DMS79 (cell line): ENCODE data around the gene HECTD4.

ENCODE experiments used
- DNase-seq: peaks from one replicate; lab custom pipeline; 2025; lab: John Stamatoyannopoulos, UW

The HECTD4 gene

DNA sequence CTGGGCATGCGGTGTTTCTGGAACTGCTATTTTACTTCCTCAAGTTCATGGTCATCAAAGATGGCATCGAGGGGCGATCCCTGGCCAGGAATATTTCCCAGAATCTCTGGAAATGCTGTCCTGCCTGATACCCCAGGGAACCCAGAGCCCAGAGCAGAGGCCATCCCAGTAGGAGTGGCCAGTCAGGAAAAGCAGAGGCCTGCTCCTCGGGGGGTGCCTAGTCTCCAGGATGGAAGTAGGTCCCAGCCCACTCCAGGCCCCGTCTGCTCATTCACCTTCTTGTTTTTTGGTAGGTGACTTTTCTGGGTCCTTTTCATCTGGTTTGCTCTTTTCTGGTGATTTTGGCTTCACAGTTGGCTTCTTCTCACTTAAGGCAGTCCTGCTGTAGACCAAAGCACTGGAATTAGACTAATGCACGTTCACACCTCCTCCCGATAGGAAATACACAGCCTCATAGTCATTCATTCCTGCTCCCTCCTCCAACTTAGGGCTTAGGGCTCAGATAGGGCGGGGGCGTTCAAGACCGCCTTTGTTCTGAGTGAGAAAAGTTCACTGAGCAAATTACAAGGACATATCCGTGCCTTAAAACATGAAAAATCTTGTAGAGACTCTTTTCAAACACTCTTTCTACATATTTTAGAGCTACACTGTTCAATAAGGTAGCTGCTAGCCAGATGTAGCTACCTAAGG is 205.8 kb downstream of the HECTD4 start:
- no peak for DNase-seq

- DNase-seq: no peak
Measured at GRCh38 chr12:112175361-112176155, 206.7 kb downstream of the HECTD4 start.

- DNase-seq: no peak
Measured at GRCh38 chr12:112172556-112173324, 209.5 kb downstream of the HECTD4 start.

DNA sequence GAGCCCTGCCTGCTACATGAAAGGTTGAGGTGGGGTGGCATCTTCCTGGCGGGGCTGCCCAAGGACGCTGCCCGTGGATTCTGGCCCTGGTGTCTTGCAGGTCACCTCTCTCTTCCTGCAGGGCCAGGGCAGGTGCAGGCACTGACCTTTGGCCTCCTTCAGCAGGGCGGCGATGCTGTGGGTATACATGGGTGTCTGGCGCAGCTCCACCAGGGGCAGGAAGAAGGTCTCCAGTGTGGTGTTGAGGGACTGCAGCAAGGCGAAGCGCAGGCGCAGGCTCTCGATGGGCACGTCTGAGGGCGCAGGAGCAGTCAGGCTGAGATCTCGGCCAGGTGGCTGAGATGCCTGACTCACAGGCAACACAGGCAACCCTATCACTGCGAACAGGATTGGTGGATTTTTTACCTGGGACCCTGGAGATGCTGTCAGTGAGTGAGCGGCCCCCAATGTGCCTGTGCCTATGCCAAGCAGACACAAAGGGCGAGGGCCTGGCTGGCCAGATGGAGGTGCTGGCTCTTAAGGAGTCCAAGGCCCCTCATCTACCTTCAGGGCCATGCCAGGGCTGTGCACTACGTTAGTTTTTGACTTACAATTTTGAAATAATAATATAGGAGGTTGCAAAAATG is 211.1 kb downstream of the HECTD4 start:
- no peak for DNase-seq

DNA sequence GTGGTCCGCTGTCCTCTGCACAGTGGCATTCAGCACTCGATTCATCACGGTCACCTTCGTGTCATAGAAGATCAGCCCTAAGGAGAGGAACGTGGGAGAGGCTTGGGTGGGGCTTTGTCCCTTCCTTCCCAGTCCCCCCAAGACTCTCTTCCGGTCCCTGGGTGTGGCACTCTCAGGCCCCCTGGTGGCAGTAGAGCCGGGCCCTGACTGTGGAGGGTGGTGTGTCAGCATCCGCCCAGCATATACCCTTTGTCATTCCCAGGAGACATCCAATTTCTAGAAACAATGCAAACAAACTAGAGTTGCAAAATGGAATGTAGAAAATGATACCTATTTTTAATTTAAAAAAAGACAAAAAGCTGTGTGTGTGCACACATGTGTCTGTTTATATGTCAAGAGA is 211.9 kb downstream of the HECTD4 start:
- no peak for DNase-seq

DNA sequence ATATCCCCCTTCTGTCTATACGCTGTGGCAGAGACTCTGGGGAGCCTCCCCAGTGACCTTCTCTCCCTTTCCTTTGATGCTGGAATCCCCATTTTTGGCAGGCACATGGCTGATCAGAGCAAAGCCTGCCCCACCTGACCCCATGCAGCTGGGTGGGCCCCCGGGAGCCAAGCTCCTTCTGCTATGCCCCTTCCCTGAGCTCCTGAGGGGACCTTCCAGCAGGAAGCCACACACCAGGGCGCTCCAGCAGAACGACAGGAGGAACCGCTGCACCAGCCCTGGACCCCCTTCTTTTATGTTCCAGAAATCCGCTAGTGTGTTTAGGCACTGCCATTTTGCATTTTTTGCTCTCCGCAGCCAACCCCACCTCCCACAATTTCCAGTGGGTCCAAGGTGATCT is 212.3 kb downstream of the HECTD4 start:
- DNase-seq: no peak

DNA sequence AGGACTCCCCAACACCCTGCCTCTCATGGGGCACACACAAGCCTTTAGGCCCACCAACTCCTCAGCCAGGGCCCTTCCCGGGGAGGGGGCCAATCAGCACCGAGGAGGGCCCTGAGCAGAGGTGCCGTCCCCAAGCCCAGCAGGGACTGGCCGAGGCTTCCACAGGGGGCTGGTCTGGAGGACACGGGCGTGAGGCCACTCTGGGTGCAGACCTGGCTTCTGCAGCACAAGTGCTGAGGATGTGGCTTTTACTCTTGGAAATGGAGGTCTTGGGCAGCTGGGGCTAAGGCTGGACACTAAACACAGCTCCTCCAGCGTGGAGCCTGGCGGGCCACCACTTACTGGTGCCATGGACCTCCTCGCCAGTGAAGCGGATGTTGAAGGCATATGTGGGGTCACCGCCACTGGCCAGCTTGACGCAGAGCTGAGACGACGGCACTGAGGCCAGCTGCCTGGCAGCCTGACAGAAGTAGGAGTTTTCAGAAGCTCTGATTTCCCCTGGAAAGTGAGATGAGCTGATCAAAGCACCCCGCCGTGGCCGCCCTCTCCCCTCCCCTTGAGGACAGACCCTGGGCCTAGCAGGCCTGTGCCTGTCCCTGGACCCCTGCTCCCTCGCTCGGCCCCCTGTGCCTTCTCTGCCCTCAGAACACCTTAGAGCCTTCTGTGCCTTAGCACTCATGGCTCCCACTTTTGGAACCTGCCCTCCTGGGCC is 212.9 kb downstream of the HECTD4 start:
- no peak for DNase-seq

- DNase-seq: no peak
Measured at GRCh38 chr12:112168561-112168971, 213.7 kb downstream of the HECTD4 start.

DNA sequence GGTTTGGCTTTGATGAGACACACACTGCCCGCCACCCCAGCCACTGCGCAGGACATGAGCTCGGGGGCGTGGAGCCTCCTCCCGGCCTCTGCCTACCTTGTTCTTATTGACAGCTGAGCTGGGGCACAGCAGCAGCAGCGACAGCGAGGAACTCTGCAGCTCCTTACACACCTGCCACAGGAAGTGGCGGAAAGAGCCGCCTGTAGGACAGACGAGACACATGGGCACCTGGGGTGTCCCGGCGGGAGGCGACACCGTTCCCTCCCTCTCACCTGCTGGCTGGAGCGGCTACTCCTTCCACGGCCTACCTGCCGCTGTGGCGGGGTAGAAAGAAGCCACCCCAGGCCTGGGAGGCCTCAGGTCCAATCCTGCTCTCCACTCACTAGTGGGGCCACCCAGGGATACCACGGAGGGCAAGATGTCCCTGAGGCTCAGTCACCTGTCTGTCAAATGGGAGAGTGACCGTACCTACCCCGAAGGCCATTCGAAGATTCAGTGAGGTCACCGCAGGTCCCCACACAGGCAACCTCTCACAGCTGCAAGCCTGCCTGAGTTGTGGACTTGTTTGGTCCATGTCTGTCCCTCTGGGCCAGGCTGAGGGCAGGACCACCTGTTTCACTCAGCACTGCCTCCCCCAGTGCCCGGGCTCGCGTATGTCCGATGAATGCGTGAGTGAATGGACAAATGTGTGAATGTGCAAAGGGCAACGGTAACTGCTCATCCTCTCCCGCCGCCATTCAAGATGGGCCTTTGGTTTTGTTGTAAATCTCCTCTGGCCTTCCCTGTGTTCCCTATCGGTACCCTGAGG is 214.3 kb downstream of the HECTD4 start:
- DNase-seq: no peak

GRCh38 chr12:112167031-112167461 is 215.2 kb downstream of the HECTD4 start:
- DNase-seq: no peak

DNA sequence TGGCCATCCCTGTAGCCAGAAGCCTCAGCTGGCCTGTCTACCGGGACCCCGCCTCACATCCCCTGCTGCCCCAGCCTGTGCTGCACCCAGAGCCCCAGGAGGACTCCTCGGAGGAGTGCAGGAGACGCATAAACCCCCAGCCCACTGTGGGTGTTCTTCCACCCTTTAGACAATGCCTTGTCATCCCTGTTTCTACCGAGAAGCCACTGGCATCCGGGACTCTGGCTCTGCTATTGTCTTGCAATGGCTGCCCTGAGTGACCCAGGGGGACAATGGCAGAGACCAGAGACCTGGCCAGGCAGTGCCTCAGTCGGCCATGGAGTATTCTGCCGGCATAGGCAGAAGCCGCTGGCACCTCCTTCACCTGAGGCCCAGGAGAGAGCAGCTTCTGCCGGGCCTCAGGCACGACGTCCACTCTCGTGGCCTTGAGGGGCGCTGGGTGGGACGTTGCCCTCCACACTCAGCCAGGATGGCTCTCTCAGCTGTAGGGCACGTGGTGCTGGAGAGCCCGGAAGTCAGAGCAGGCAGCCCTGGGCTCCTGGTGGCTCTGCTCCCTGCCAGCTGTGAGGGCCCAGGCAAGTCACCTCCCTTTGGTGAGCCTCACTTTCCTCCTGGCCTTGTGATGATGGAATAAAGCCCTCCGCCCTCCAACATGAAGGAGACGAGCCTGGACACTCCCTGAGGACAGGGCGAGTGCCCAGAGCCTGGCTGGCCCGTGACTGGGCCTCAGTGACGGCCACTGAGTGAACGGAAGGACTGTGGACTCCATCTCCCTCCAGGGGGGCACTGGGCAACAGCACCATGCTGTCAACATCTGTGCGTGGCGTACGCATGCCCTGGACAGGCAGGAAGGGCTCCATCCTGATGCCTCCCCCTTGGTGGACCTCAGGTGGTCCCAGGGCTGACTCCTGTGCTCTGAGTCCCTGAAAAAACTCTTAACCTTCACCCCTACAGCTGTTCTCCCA is 215.9 kb downstream of the HECTD4 start:
- no peak for DNase-seq

- no peak for DNase-seq
Measured at GRCh38 chr12:112165624-112166023, 216.6 kb downstream of the HECTD4 start.

- DNase-seq: no peak
Measured at GRCh38 chr12:112164011-112164660, 218.1 kb downstream of the HECTD4 start.

DNA sequence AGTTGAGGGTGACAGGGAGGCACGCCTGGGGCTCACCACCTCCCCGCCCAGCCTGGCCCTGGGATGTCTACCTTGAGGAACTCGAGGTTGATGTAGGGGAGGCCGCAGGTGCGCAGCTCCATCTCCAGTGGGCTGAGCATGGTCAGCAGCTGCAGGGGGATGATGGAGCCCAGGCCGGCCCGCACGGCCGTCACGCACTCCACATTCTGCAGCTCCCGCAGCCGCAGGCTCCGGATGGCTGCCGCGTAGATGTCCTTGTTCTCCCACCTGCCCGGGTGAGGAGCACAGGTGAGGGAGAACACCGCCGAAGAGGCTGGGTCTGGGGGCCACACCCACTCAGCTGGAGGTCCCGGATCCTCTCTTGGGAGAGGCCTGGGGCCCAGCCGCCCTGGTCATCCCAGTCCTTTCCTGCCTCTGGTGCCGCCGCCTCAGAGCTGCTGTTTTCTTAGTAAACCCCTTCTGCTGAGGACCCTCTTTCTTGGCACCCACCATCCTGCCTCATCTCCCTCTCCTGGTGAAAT is 218.7 kb downstream of the HECTD4 start:
- DNase-seq: no peak

- DNase-seq: no peak
Measured at GRCh38 chr12:112163056-112163455, 219.2 kb downstream of the HECTD4 start.

DNA sequence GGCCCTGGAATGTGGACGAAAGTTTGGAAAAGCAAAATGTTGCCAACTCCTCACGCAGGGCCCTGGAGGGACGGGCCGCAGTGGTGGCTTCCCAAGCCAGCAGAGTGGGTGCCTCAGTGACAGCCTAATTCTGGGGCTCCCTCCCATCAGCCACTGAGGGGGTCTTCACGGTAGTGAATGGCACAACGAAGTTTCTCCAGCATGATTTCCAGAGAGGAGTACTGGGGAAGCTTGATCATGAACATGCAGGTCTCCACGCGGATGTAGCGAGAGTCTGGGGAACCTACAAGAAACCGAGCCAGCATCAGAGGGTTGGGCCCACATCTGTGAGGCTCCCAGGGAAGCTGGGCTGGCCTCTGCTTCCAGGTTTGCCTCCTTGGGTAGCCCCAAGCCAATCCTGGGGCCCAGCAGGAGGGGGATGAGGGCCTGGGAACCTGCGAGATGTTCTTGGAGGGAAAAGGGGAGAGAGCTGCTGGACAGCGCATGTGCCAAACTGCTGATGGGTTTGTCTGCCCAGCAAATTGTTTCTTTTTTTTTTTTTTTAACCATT is 219.9 kb downstream of the HECTD4 start:
- no peak for DNase-seq

DNA sequence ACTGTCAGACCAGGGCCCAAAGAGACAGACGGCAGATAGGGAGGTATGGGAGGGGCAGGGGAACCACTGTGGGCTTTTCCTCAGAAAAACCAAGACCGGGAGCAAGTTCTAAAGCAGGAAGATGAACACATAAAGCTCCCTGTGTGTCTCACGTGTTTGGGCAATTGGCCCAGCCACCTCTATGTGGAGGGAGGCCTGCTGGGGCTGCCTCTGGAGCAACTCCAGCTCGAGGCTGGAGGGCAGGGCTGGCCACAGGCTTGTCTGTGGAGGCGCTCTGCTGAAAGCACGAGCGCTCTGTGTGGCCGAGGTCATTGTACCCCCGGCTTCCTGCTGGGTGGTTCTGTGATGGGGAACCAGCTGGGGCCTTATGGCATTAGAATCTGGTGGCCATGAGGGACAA is 220.5 kb downstream of the HECTD4 start:
- no peak for DNase-seq

GRCh38 chr12:112160611-112161010 is 221.6 kb downstream of the HECTD4 start:
- no peak for DNase-seq

GRCh38 chr12:112159146-112159541 is 223.1 kb downstream of the HECTD4 start:
- no peak for DNase-seq
